Measurements from ENCODE around the gene SART3.
"Not testable (repeated sequence)": the region's sequence is repeated elsewhere in the genome, so short reads cannot be mapped to it uniquely, and the experiment has no call there.

Gene SART3

GRCh38 chr12:108581311-108582227 is 20.6 kb upstream of the SART3 start:
- Mint-ChIP-seq H3K36me3 (no peaks in the 10 kb centered on the region), H3K27me3 (peaks cover 0 to 4% of the 10 kb centered on the region in 2 donors), H3K27ac (no peak overlapping the region), H3K4me1 (peaks cover 9 to 29% of the 10 kb centered on the region in 2 donors), H3K4me3 (no peak overlapping the region), H3K9me3 (peaks cover 8 to 11% of the 10 kb centered on the region in 2 donors)
- ATAC-seq (replicated peaks) (no peak), DNase-seq (no peak)

DNA sequence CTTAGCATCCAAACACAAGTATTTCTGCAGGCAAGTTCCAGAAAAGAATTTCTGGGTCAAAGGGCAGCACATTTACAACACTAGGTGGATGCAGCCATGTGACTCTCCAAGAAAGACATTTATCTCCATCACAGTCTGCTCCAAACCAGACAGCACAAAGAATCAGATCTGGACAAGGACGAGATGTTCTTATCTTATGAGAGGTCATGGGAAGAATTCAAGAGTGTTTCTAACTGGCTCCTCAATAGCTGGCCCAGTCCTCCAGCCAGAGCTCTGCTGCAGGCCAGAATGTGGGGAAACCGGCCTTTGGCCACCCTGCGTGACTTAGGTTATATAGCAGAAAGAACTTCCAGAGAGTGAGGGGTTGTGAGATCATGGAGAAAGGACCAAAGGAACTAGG is 19.6 kb upstream of the SART3 start:
- ATAC-seq (replicated peaks), result no peak
- Mint-ChIP-seq H3K9me3 (peaks cover 8 to 11% of the 10 kb centered on the region in 2 donors), H3K27ac (no peak overlapping the region), H3K4me3 (no peak overlapping the region), H3K36me3 (no peaks in the 10 kb centered on the region), H3K4me1 (peaks cover 9 to 29% of the 10 kb centered on the region in 2 donors), H3K27me3 (peaks cover 0 to 4% of the 10 kb centered on the region in 2 donors)
- no peak for DNase-seq

DNA sequence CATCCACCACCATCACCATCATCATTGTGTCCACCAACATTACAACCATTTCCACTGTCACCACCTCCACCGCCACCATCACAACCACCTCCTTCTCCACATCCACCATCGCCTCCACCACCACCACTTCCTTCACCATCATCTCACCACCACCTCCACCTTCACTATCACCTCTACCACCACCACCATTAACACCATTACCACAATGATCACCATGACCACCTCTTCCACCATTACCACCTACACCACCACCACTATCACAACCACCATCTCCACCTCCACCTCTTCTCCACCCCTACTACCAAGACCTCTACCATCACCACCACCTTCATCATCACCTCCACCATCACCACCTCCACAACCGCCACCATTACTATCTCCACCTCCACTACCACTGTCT is 17.8 kb upstream of the SART3 start:
- ATAC-seq (replicated peaks) (no peak), DNase-seq (no peak)
- H3K4me3 Mint-ChIP-seq, result no peak overlapping the region
- H3K9me3 Mint-ChIP-seq, result peaks cover 8 to 11% of the 10 kb centered on the region in 2 donors
- no peaks in the 10 kb centered on the region for H3K27me3 Mint-ChIP-seq
- peak overlapping the region; percentile 0 for H3K27ac Mint-ChIP-seq
- no peaks in the 10 kb centered on the region for H3K36me3 Mint-ChIP-seq
- peaks cover 13 to 29% of the 10 kb centered on the region in 2 donors for H3K4me1 Mint-ChIP-seq

DNA sequence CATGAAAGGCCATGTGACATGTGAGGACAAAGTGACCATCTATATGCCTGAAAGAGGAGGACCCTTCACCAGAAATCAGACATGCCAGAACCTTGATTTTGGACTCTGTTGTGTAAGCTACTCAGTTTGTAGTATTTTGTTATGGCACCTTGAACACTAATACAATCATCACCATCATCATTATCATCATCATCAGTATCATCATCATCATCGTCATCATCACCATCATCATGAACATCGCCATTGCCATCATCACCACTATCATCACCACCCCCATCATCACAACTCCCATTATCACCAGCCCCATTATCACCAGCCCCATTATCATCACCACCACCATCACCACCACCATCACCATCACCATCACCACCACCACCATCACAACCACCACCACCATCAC is 17.3 kb upstream of the SART3 start:
- Mint-ChIP-seq H3K4me3 (no peak overlapping the region), H3K27me3 (no peaks in the 10 kb centered on the region), H3K9me3 (peaks cover 8 to 11% of the 10 kb centered on the region in 2 donors), H3K27ac (no peak overlapping the region), H3K4me1 (peaks cover 13 to 33% of the 10 kb centered on the region in 2 donors), H3K36me3 (no peaks in the 10 kb centered on the region)
- DNase-seq (no peak), ATAC-seq (replicated peaks) (no peak)

DNA sequence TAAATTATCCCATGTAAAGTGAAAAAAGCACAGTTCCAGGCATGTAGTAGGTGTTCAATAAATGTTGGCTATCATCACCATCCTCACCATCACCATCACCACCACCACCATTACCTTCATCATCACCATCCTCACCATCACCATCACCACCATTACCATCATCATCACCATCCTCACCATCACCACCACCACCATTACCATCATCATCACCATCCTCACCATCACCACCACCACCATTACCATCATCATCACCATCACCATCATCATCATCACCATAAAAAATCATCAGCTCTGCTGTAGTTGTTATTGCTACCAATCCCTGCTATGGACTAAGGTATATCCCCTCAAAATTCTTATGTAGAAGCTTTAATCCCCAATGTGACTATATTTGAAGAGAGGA is 16.5 kb upstream of the SART3 start:
- Mint-ChIP-seq H3K27me3 (no peaks in the 10 kb centered on the region), H3K4me1 (peaks cover 19 to 41% of the 10 kb centered on the region in 2 donors), H3K27ac (peak overlapping the region; percentile 56), H3K4me3 (no peak overlapping the region), H3K36me3 (no peaks in the 10 kb centered on the region), H3K9me3 (peaks cover 8 to 11% of the 10 kb centered on the region in 2 donors)
- DNase-seq (no peak), ATAC-seq (replicated peaks) (no peak)

DNA sequence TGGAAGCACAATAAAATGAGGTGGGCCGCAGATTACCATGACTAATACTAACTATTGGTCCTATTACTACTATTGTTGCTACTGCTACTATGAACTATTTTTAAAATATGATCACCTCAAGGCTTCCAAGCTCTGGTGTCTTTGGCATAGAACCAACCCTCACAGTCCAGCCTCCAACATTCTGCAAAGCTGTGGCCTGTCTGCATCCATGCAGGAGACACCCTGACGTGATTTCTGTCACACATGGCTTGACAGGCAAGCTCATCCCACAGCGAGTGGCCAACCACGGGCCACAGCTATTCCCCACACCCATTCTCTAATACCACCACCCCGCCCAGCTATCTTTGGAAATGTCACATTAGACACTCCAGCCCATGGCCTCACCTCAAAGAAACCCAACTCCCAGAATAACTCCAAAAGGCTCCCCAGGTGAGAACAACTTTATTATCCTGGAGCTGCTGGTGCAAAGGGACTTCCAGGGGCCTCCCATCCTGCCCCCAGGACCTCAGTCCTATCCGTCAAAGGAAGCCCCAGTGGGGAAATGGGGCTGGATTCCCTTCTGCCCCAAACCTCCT is 15.8 kb upstream of the SART3 start:
- Mint-ChIP-seq H3K27me3 (no peaks in the 10 kb centered on the region), H3K9me3 (peaks cover 8 to 11% of the 10 kb centered on the region in 2 donors), H3K4me3 (no peak overlapping the region), H3K27ac (no peak overlapping the region), H3K4me1 (peaks cover 25 to 48% of the 10 kb centered on the region in 2 donors), H3K36me3 (no peaks in the 10 kb centered on the region)
- DNase-seq (no peak), ATAC-seq (replicated peaks) (no peak)

DNA sequence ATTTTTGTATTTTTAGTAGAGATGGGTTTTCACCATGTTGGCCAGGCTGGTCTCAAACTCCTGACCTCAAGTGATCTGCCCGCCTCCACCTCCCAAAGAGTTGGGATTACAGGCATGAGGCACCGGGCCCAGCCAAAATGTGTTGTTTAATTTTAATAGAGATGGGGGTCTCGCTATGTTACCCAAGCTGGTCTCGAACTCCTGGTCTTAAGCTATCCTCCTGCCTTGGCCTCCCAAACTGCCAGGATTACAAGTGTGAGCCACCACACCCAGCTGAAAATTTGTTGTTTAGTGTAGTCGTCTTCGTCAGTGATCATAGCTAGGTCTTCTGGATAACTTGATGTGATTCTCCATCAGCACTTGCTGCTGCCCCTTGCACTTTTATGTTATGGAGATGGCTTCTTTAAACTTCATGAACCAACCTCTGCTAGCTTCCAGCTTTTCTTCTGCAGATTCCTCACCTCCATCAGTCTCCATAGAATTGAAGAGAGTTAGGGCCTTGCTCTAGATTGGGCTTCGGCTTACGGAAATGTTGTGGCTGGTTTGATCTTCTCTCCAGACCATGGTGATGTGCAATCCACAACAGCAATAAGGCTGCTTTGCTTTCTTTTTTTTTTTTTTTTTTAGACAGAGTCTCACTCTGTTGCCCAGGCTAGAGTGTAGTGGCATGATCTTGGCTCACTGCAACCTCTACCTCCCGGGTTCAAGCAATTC is 14.4 kb upstream of the SART3 start:
- peaks cover 4% of the 10 kb centered on the region in 2 donors for H3K36me3 Mint-ChIP-seq
- no peak overlapping the region for H3K4me3 Mint-ChIP-seq
- no peaks in the 10 kb centered on the region for H3K27me3 Mint-ChIP-seq
- H3K4me1 Mint-ChIP-seq, result peaks cover 36 to 55% of the 10 kb centered on the region in 2 donors
- DNase-seq (no peak), ATAC-seq (replicated peaks) (no peak)
- H3K27ac Mint-ChIP-seq, result no peak overlapping the region
- H3K9me3 Mint-ChIP-seq, result peaks cover 8 to 11% of the 10 kb centered on the region in 2 donors

- DNase-seq; H3K27me3 Mint-ChIP-seq; ATAC-seq (replicated peaks); H3K36me3 Mint-ChIP-seq; H3K4me3 Mint-ChIP-seq: not testable (repeated sequence)
- Mint-ChIP-seq H3K4me1 (peaks cover 37 to 55% of the 10 kb centered on the region in 2 donors), H3K9me3 (peaks cover 8 to 11% of the 10 kb centered on the region in 2 donors), H3K27ac (peak overlapping the region; percentile 77)
These were observed 13.3 kb upstream of the SART3 start for GRCh38 chr12:108574276-108574675.

- DNase-seq, result no peak
- H3K4me3 Mint-ChIP-seq, result no peak overlapping the region
These were observed 12.3 kb upstream of the SART3 start for GRCh38 chr12:108573317-108573716.

GRCh38 chr12:108572166-108572790 is 11.3 kb upstream of the SART3 start:
- peak in 1 of 2 donors; percentile 14 for ATAC-seq (replicated peaks)
- Mint-ChIP-seq H3K4me3 (no peak overlapping the region), H3K27ac (peak overlapping the region; percentile 66)

More at GRCh38 chr12:108573317-108573716, 12.3 kb upstream of the SART3 start:
- peak; percentile 44 to 60 for ATAC-seq (replicated peaks)
- peaks cover 37 to 58% of the 10 kb centered on the region in 2 donors for H3K4me1 Mint-ChIP-seq
- peaks cover 12 to 18% of the 10 kb centered on the region in 2 donors for H3K36me3 Mint-ChIP-seq
- no peaks in the 10 kb centered on the region for H3K27me3 Mint-ChIP-seq
- H3K9me3 Mint-ChIP-seq, result peaks cover 1 to 4% of the 10 kb centered on the region in 2 donors
- H3K27ac Mint-ChIP-seq, result no peak overlapping the region

GRCh38 chr12:108571609-108572165 is 10.7 kb upstream of the SART3 start:
- Mint-ChIP-seq H3K4me3 (no peak overlapping the region), H3K9me3 (no peaks in the 10 kb centered on the region), H3K4me1 (peaks cover 52 to 70% of the 10 kb centered on the region in 2 donors), H3K27me3 (no peaks in the 10 kb centered on the region), H3K27ac (peak overlapping the region; percentile 66), H3K36me3 (peaks cover 17 to 28% of the 10 kb centered on the region in 2 donors)
- no peak for ATAC-seq (replicated peaks)
- DNase-seq, result no peak

More at GRCh38 chr12:108572166-108572790, 11.3 kb upstream of the SART3 start:
- Mint-ChIP-seq H3K4me1 (peaks cover 47 to 68% of the 10 kb centered on the region in 2 donors), H3K36me3 (peaks cover 13 to 23% of the 10 kb centered on the region in 2 donors), H3K9me3 (no peaks in the 10 kb centered on the region), H3K27me3 (no peaks in the 10 kb centered on the region)
- DNase-seq, result no peak

DNA sequence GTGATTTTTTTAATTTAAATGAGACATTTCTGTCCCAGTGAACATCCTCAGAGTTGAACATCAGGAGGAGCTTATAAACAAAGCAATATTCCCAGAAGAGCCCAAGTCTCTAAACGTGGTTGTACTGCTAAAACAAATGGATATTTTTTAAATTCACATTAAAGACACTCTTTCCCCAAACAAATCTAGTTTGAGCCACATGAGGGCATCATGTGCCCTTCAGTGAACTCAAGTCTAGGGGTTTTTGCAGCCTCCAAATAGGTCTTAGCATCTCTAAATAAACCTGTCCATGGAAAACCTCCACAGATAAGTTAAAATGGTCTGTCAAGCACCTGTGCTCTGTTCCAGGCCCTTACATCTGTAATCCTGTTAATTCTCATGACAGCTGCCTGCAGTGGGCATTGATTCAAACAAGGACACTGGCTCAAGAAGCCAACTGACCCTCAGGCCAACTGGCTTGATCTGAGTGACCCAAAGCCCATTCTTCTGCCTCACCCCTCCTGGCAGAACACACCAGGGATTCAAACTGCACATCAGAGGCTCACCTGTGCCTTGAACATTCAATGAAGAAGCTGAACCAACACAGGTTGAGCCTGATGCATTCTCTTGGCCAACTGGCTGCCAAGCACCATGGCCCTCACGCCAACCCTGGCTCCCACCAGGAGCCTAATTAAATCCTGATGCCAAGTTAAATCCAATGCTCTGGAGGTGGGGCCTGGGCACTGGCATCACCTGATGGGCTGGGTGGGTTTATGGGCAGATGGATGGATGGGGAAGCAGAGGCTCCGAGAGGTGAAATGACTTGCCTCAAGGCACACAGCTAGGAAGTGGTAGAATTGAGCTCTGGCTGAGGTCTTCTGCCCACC is 10.0 kb upstream of the SART3 start:
- peaks cover 24 to 34% of the 10 kb centered on the region in 2 donors for H3K36me3 Mint-ChIP-seq
- no peaks in the 10 kb centered on the region for H3K9me3 Mint-ChIP-seq
- H3K4me3 Mint-ChIP-seq, result no peak overlapping the region
- H3K4me1 Mint-ChIP-seq, result peaks cover 59 to 75% of the 10 kb centered on the region in 2 donors
- H3K27me3 Mint-ChIP-seq, result no peaks in the 10 kb centered on the region
- DNase-seq (no peak), ATAC-seq (replicated peaks) (no peak)
- peak overlapping the region; percentile 75 for H3K27ac Mint-ChIP-seq
